GM19467 (cell line): ENCODE data around the gene WWTR1.

Experiments used
- ATAC-seq: cut with Tn5 transposase; IDR thresholded peaks from one replicate; pipeline ENCODE4 v1.9.1; 2021; ENCODE audit warnings: mild to moderate bottlenecking, moderate library complexity; ENCODE audit not compliant: unreplicated experiment

WWTR1 gene

DNA sequence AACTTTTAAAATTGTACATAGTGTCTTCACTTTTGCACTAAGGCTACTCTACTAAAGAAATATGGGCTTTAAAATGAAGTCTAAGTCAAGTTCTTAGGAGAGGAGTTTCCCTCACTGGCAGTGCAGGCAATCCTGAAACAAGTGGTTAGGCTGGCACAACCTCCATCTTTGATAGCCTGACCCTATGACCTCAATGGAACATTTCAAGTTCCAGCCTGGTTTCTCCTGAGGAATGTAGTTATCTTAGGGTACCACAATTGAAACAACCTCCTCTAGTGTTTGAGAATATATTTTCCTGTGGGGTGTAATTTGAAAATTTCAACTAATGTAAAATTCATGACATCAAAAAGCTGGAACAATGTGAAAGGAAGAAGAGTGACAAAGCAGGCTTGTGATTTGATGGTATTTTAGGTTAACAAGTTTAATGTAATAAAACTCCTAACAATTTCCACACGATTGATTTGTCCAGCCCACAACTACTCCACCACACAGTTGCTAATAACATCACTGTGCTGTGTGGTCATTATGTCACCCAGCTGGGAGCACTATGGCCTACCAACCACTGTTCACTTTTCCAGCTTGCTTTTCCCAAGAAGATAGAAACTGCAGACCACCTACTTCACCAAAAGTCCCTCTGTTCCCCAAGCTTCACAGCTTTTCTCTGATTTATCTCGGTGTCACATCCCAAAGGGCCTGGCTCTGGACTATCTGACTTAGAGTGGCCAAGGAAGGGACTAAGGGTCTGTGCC lies 1.8 kb downstream of the WWTR1 start:
- no peak for ATAC-seq

DNA sequence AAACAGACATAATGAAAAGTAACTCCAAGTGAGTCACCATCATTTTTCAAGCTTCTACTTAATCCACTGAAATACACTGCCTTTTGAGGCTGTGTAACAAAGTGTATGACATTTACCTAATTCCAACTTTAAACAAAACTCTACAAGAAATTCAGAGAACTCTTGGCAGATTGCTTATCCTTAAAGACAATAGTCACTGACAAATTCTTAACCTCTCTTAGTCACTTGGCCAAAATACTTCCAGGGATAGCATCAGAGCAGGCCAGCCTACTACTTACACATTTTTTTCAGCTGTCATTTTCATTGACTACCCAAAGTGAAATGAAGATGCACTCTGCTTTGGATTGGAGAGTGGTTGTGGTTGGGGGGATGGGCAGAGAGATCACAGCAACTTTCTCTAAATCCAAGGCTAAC lies 3.6 kb downstream of the WWTR1 start:
- no peak for ATAC-seq

DNA sequence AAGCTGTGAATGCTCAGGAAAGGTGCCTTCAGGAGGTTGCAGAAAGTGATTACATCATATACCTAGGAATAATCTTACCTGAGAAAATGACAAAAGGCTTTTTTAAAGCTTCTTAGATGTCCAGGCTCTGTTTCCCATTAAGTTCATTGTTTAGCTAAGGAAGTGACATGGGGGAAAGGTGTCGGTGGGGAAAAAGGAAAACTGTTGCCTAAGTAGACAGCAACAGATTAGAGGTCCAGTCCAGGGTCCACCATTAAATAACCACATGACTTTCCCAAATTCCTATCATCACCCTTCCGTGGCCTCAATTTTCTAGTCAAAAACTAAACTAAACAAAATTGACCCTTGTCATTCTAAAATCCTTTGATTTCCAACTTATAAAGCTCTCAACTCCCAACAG lies 4.3 kb downstream of the WWTR1 start:
- ATAC-seq = no peak

DNA sequence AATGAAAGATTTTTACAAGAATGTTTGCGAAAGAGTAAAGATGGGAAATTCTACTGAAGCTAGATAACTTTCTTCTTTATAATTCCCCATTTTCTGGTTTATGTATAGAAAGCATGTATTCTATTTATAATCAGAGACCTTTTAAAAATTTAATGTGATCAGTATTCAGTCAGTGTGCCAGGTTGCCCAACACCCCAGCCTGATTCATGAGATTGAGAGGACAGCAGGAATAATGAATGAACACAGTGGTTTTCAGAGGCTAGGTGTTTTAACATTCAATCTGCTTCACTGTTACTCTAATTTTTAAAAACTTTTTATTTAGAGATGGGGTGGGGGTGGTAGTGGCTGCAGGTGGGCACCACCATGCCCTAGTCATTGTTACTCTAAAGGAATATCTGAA lies 4.7 kb downstream of the WWTR1 start:
- ATAC-seq = no peak

GRCh38 chr3:149650828-149651227 lies 7.0 kb downstream of the WWTR1 start:
- no peak for ATAC-seq

- no peak for ATAC-seq
These were observed 9.3 kb downstream of the WWTR1 start for GRCh38 chr3:149648525-149648924.

GRCh38 chr3:149647812-149648211 lies 10.0 kb downstream of the WWTR1 start:
- ATAC-seq = no peak

GRCh38 chr3:149647285-149647684 lies 10.5 kb downstream of the WWTR1 start:
- no peak for ATAC-seq

DNA sequence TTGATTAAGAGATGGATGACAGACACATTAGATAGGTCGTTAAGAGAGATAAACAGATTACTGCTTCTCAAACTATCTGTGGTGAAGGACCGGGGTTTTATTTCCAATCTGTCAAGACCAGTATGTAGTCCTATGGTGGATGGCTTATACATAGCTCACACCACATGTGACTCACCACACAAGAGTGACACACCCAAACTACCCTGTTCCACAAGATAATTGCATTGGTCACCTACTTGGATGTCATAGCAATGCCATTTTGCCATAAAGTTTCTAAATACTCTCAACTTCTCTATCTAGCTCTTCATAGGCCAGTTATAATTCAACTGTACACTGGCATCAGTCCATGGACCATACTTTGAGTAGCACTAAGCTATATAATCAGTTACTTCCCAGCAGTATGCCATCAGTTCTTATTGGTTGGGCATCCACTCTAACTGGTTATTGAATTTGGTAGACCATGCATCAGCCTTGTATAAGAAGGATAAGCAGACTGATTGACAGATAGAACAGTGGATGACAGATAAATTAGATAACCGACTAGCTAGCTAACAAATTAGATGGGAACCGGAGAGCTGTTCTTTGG lies 11.6 kb downstream of the WWTR1 start:
- no peak for ATAC-seq

DNA sequence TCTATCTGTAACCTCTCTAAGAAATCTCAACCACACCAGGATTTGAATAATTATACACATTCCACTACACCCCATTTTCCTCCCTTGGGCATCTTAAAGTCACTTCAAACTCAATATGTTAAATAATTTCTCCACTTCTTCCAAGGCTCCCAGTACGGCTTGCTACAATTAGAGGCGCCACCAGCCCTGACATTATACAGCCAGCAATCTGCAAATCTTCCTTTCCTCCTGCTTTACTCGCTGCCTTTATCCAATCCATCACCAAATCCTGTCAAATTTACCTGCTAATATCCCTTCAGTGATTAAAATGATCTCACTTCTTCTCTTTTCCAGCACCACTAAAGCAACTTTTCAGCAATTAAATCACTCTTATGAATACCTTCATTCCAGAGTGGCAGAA lies 13.9 kb downstream of the WWTR1 start:
- no peak for ATAC-seq

- ATAC-seq = no peak
These were observed 14.4 kb downstream of the WWTR1 start for GRCh38 chr3:149643482-149643798.

DNA sequence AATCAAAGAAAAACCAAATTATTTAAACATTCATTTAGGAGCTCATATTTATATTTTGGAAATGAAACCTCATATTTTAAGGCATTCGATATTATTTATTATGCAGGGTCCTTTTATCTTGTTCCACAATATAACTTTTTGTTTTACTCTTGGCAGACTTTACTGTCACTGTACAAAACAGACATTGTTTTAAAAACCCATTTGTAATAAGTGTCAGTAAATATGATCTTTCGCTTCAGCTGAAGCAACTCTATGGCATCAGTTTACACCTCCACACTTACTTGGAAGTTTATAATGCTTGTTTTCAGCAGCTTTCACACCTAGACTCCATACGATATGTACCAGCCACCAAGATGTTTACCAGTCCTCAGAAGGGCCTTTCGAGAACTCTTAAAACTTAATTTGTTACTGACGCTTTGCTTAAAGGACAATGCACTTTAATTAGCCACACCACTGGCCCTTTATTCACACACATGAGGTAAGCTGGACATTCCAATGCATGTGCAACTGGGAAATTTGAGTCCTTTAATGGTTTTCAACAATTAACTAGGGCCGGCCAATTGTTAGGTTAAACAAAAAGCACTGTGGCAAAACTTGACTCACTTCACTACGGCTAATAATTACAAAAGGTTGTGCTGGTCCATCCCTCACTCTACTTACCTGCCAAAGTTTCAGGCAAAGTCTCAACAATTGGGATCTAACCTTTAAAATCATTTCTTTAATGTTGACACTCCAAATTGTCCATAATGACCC lies 16.7 kb downstream of the WWTR1 start:
- no peak for ATAC-seq

GRCh38 chr3:149639093-149639486 lies 18.7 kb downstream of the WWTR1 start:
- no peak for ATAC-seq

DNA sequence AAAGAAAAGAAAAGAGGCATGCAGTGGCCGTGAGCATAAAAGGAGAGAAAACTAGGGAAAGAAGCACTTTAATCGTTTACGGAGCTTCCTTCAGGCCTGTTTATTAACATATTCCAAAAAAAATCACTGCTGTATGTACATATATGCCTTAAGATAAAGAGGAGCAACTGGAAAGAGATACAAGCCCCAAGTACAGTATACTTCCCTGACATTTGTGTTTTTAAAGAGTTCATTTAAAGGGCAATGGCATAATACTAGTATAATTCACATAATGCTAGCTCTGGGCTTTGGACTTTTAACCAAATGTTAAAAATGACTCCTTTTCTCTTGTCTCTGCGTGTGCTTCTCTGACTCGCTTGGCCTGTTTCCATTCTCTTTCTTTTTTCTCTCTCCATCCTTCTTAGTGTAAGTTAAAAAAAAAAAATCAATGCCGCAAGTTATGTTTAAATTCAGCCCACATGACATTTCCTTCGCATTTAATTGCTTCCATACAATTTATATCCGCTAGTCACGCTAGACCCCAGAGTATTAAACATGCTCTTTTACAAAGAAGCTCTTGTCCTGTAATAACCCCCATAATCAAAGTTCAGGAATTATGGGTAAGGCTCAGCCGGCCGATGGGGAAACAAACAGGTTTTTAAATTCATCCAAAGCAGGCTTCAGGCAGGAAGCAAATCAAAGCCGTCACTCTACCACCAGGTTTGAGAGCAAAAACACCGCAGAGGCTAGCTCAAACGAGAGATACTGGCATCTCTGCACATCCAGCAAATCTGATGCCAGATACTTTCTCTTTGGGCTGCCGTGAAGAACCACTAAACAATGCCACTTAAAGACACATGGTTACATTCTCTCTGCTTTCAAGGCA lies 19.4 kb downstream of the WWTR1 start:
- no peak for ATAC-seq

DNA sequence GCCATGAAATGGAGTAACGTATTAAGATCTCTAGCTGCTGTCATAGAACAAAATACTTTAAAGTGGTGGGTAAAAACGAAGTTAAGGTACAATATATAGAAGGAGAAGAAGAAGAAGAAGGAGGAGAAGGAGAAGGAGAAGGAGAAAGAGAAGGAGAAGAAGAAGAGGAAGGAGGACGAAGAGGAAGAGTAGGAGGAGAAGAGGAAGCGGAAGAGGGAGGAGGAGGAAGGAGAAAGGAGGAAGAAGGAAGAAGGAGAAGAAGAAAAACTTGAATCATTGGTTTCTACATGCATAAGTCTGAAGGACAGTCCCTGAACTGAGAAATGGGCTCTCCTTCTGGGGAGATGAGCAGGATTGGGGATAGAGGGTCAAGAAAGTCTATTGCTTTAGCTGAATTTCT lies 22.4 kb downstream of the WWTR1 start:
- ATAC-seq = no peak

GRCh38 chr3:149634573-149634972 lies 23.3 kb downstream of the WWTR1 start:
- no peak for ATAC-seq

DNA sequence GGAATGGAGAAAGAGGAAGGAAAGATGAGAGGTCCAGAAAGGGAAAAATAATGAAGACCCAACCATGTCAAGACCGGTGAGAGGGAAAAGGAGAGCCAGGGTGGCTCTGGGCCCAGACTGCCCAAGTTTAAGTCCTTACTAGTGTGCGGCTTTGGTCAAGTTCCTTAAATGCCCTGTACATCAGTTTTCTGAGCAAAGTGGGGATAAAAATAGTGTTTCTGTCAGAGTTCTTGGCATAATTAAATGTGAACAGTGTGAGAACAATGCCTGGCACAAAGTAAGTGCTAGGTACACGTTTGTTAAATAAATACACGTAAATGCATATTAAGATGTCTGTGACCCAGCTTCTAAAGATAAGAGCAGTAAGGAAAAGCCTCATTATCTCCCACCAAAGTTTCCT lies 23.8 kb downstream of the WWTR1 start:
- ATAC-seq = no peak

GRCh38 chr3:149632225-149632624 lies 25.6 kb downstream of the WWTR1 start:
- no peak for ATAC-seq

- no peak for ATAC-seq
These were observed 27.0 kb downstream of the WWTR1 start for GRCh38 chr3:149630806-149631205.

- ATAC-seq = no peak
These were observed 28.7 kb downstream of the WWTR1 start for GRCh38 chr3:149628957-149629670.

DNA sequence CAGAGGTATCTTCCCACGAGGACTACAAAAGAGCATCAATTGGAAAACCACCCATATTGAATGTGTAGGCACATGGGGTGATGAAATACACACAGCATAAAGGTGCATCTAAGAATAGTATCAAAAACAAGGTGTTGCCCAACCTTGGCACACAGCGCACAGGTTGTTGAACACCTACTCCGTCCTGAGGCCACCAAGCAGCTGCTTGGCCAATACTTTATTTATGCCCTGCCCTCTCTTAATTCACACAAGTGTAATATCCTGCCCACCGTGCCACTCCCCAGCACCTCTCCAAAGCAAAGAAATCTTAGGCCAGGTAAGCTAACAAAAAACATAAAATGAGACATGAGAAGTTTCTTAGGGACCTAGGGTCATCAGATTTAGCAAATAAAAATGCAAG lies 31.2 kb downstream of the WWTR1 start:
- no peak for ATAC-seq
